Heart left ventricle (tissue), 13 donors: ENCODE measurements around the gene MAML3.

Experiments used
- POLR2A ChIP-seq, 2 donors: fragments of 450-650 bp; IDR thresholded peaks; one replicate each; pipeline ENCODE4 v1.6.1; 2017; ENCODE audit warnings: antibody characterized with exemption in 2 of 2, mild to moderate bottlenecking in 2 of 2, moderate library complexity in 2 of 2
- TF ChIP-seq, protein P1 (sequence below), 12 donors: fragments of 200-600 bp; sonication (generic) in 4 of 12; IDR thresholded peaks; one replicate each; pipeline versions ENCODE4 v1.5.0 to v1.8.0; 2018 to 2022; ENCODE audit warnings: antibody characterized with exemption in 12 of 12, mild to moderate bottlenecking in 5 of 12
- donor health status: ischemic (EF 13 %, LVEDD 7.1; RV severe dilation, severe dysfunction).
- donor health status: DM: no; HTN: yes; CAD: no.
- donor health status: DM: no; HTN: no; CAD: no.
- donor health status: ischemic (EF 25% LVEDD 6.9; RV normal size, moderate dysfunction).
- donor health status: ischemic (EF 25% LVEDD 5.7; RV mildly dilated, moderate dysfunction).
- donor health status: ischemic (EF 35%, LVEDD 5.7; RV mildly dilated, moderate dysfunction).
- donor health status: nonischemic (EF 11% LVEDD 7.7; RV severe dilation, severe dysfunction).
- donor health status: DM: yes; HTN: yes; CAD: no.
- donor health status: PGD.
- donor health status: ischemic (EF 29% LVEDD 5.4; RV normal size, mild dysfunction).
- donor health status: nonischemic (EF 23%, LVEDD 6.1; RV moderate dilation, normal function).

DNA sequence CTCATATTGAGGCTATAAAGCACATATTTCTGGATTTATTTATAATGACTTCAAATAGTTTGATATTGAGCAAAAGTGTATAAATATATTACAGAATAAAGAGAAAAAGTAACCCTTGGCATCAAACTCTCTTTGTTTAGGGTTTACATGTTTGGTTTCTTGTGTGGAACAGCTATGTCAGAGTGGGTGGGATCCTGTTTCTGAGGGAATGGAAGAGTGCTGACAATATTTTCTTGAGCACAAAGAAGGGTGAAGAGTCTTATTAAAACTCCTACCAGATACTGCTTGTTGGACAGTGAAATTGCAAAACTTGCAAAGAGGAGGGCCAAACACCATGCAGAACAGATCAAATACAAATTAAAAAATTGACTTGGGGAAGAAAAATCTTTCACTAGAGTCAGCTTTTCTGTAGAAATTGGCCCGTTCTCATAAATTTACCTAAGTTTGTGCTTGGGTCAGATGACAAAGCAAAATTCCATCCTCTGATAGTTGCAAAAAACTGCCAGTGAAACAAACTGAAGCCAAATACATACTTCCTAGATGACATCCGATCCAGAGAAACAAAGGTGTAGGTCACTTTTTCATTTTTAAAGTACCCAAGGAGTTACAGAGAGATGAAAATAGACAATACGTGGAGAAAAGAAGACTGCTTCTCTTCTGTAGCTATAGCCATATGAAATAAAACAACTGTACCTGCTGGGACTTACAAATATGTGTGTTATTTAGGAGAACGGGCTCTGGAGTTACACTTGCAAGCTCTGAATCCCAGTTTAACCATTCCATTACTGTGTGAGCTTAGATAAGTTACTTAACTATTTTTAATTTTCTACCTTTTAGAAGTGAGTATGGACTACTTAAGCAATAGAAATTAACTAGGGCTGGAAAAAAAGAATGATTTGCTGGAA lies 133.3 kb downstream of the MAML3 start:
- no peak for TF ChIP-seq POLR2A (IDR thresholded peaks at IDR 0.05)
- TF ChIP-seq, protein P1, sequence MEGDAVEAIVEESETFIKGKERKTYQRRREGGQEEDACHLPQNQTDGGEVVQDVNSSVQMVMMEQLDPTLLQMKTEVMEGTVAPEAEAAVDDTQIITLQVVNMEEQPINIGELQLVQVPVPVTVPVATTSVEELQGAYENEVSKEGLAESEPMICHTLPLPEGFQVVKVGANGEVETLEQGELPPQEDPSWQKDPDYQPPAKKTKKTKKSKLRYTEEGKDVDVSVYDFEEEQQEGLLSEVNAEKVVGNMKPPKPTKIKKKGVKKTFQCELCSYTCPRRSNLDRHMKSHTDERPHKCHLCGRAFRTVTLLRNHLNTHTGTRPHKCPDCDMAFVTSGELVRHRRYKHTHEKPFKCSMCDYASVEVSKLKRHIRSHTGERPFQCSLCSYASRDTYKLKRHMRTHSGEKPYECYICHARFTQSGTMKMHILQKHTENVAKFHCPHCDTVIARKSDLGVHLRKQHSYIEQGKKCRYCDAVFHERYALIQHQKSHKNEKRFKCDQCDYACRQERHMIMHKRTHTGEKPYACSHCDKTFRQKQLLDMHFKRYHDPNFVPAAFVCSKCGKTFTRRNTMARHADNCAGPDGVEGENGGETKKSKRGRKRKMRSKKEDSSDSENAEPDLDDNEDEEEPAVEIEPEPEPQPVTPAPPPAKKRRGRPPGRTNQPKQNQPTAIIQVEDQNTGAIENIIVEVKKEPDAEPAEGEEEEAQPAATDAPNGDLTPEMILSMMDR (IDR thresholded peaks at IDR 0.05) = no peak
